Measurements from ENCODE around the gene TGM6.
"Not testable (repeated sequence)": the region's sequence is repeated elsewhere in the genome, so short reads cannot be mapped to it uniquely, and the experiment has no call there.

The TGM6 gene

GRCh38 chr20:2400290-2400689 is 19.6 kb downstream of the TGM6 start:
- H3K4me1 ChIP-seq (ENCODE audit: control insufficient read depth, low read depth, low read length): no peaks in the 10 kb centered on the region
- H3K9ac ChIP-seq (ENCODE audit: low read length): no peak overlapping the region
- H3K9me3 ChIP-seq (ENCODE audit: control insufficient read depth, low read depth, low read length): no peaks in the 10 kb centered on the region
- no peak overlapping the region for H3K4me3 ChIP-seq (ENCODE audit: low read length)
- H3K36me3 ChIP-seq (ENCODE audit: control insufficient read depth, low read depth, low read length): no peaks in the 10 kb centered on the region
- H3K27me3 ChIP-seq (ENCODE audit: control insufficient read depth, insufficient read depth, low read length): no peaks in the 10 kb centered on the region
- no peak overlapping the region for H3K27ac ChIP-seq (ENCODE audit: low read length)

GRCh38 chr20:2401527-2401926 is 20.8 kb downstream of the TGM6 start:
- Histone ChIP-seq H3K9ac (ENCODE audit: low read length) (no peak overlapping the region), H3K27ac (ENCODE audit: low read length) (no peak overlapping the region), H3K4me1 (ENCODE audit: control insufficient read depth, low read depth, low read length) (no peaks in the 10 kb centered on the region), H3K27me3 (ENCODE audit: control insufficient read depth, insufficient read depth, low read length) (no peaks in the 10 kb centered on the region), H3K4me3 (ENCODE audit: low read length) (no peak overlapping the region), H3K9me3 (ENCODE audit: control insufficient read depth, low read depth, low read length) (no peaks in the 10 kb centered on the region), H3K36me3 (ENCODE audit: control insufficient read depth, low read depth, low read length) (no peaks in the 10 kb centered on the region)

GRCh38 chr20:2402271-2402980 is 21.7 kb downstream of the TGM6 start:
- Histone ChIP-seq H3K4me3 (ENCODE audit: low read length) (no peak overlapping the region), H3K27me3 (ENCODE audit: control insufficient read depth, insufficient read depth, low read length) (no peaks in the 10 kb centered on the region), H3K9ac (ENCODE audit: low read length) (no peak overlapping the region), H3K9me3 (ENCODE audit: control insufficient read depth, low read depth, low read length) (no peaks in the 10 kb centered on the region), H3K27ac (ENCODE audit: low read length) (no peak overlapping the region), H3K36me3 (ENCODE audit: control insufficient read depth, low read depth, low read length) (no peaks in the 10 kb centered on the region), H3K4me1 (ENCODE audit: control insufficient read depth, low read depth, low read length) (no peaks in the 10 kb centered on the region)

GRCh38 chr20:2403291-2404052 is 22.8 kb downstream of the TGM6 start:
- Histone ChIP-seq H3K27ac (ENCODE audit: low read length) (no peak overlapping the region), H3K9me3 (ENCODE audit: control insufficient read depth, low read depth, low read length) (no peaks in the 10 kb centered on the region), H3K9ac (ENCODE audit: low read length) (no peak overlapping the region), H3K27me3 (ENCODE audit: control insufficient read depth, insufficient read depth, low read length) (no peaks in the 10 kb centered on the region), H3K36me3 (ENCODE audit: control insufficient read depth, low read depth, low read length) (no peaks in the 10 kb centered on the region), H3K4me3 (ENCODE audit: low read length) (no peak overlapping the region), H3K4me1 (ENCODE audit: control insufficient read depth, low read depth, low read length) (no peaks in the 10 kb centered on the region)

GRCh38 chr20:2405693-2406065 is 25.0 kb downstream of the TGM6 start:
- Histone ChIP-seq H3K27me3 (ENCODE audit: control insufficient read depth, insufficient read depth, low read length) (no peaks in the 10 kb centered on the region), H3K27ac (ENCODE audit: low read length) (no peak overlapping the region), H3K4me1 (ENCODE audit: control insufficient read depth, low read depth, low read length) (no peaks in the 10 kb centered on the region), H3K4me3 (ENCODE audit: low read length) (no peak overlapping the region), H3K9ac (ENCODE audit: low read length) (no peak overlapping the region), H3K36me3 (ENCODE audit: control insufficient read depth, low read depth, low read length) (no peaks in the 10 kb centered on the region), H3K9me3 (ENCODE audit: control insufficient read depth, low read depth, low read length) (no peaks in the 10 kb centered on the region)

GRCh38 chr20:2407355-2407754 is 26.7 kb downstream of the TGM6 start:
- not testable (repeated sequence) for H3K9ac ChIP-seq (ENCODE audit: low read length); H3K4me3 ChIP-seq (ENCODE audit: low read length); H3K9me3 ChIP-seq (ENCODE audit: control insufficient read depth, low read depth, low read length); H3K27me3 ChIP-seq (ENCODE audit: control insufficient read depth, insufficient read depth, low read length); H3K4me1 ChIP-seq (ENCODE audit: control insufficient read depth, low read depth, low read length); H3K36me3 ChIP-seq (ENCODE audit: control insufficient read depth, low read depth, low read length); H3K27ac ChIP-seq (ENCODE audit: low read length)

- Histone ChIP-seq H3K27ac (ENCODE audit: low read length) (no peak overlapping the region), H3K9me3 (ENCODE audit: control insufficient read depth, low read depth, low read length) (no peaks in the 10 kb centered on the region), H3K4me3 (ENCODE audit: low read length) (no peak overlapping the region), H3K27me3 (ENCODE audit: control insufficient read depth, insufficient read depth, low read length) (no peaks in the 10 kb centered on the region), H3K36me3 (ENCODE audit: control insufficient read depth, low read depth, low read length) (no peaks in the 10 kb centered on the region), H3K4me1 (ENCODE audit: control insufficient read depth, low read depth, low read length) (no peaks in the 10 kb centered on the region), H3K9ac (ENCODE audit: low read length) (no peak overlapping the region)
Observed at GRCh38 chr20:2408111-2408510, 27.4 kb downstream of the TGM6 start.

- Histone ChIP-seq H3K4me3 (ENCODE audit: low read length) (no peak overlapping the region), H3K36me3 (ENCODE audit: control insufficient read depth, low read depth, low read length) (no peaks in the 10 kb centered on the region), H3K27me3 (ENCODE audit: control insufficient read depth, insufficient read depth, low read length) (no peaks in the 10 kb centered on the region), H3K4me1 (ENCODE audit: control insufficient read depth, low read depth, low read length) (no peaks in the 10 kb centered on the region), H3K9ac (ENCODE audit: low read length) (no peak overlapping the region), H3K9me3 (ENCODE audit: control insufficient read depth, low read depth, low read length) (no peaks in the 10 kb centered on the region), H3K27ac (ENCODE audit: low read length) (no peak overlapping the region)
Observed at GRCh38 chr20:2416541-2417212, 36.0 kb downstream of the TGM6 start.

GRCh38 chr20:2417213-2417541 is 36.5 kb downstream of the TGM6 start:
- Histone ChIP-seq H3K27me3 (ENCODE audit: control insufficient read depth, insufficient read depth, low read length) (no peaks in the 10 kb centered on the region), H3K4me3 (ENCODE audit: low read length) (no peak overlapping the region), H3K4me1 (ENCODE audit: control insufficient read depth, low read depth, low read length) (no peaks in the 10 kb centered on the region), H3K36me3 (ENCODE audit: control insufficient read depth, low read depth, low read length) (no peaks in the 10 kb centered on the region), H3K27ac (ENCODE audit: low read length) (no peak overlapping the region), H3K9me3 (ENCODE audit: control insufficient read depth, low read depth, low read length) (no peaks in the 10 kb centered on the region), H3K9ac (ENCODE audit: low read length) (no peak overlapping the region)

GRCh38 chr20:2418388-2418787 is 37.7 kb downstream of the TGM6 start:
- H3K27ac ChIP-seq (ENCODE audit: low read length): no peak overlapping the region
- H3K27me3 ChIP-seq (ENCODE audit: control insufficient read depth, insufficient read depth, low read length): no peaks in the 10 kb centered on the region
- no peaks in the 10 kb centered on the region for H3K4me1 ChIP-seq (ENCODE audit: control insufficient read depth, low read depth, low read length)
- H3K9me3 ChIP-seq (ENCODE audit: control insufficient read depth, low read depth, low read length): no peaks in the 10 kb centered on the region
- H3K9ac ChIP-seq (ENCODE audit: low read length): no peak overlapping the region
- no peak overlapping the region for H3K4me3 ChIP-seq (ENCODE audit: low read length)
- H3K36me3 ChIP-seq (ENCODE audit: control insufficient read depth, low read depth, low read length): no peaks in the 10 kb centered on the region

- no peak overlapping the region for H3K27ac ChIP-seq (ENCODE audit: low read length)
- no peaks in the 10 kb centered on the region for H3K27me3 ChIP-seq (ENCODE audit: control insufficient read depth, insufficient read depth, low read length)
- no peak overlapping the region for H3K4me3 ChIP-seq (ENCODE audit: low read length)
- H3K9me3 ChIP-seq (ENCODE audit: control insufficient read depth, low read depth, low read length): no peaks in the 10 kb centered on the region
- H3K9ac ChIP-seq (ENCODE audit: low read length): no peak overlapping the region
- H3K36me3 ChIP-seq (ENCODE audit: control insufficient read depth, low read depth, low read length): no peaks in the 10 kb centered on the region
- no peaks in the 10 kb centered on the region for H3K4me1 ChIP-seq (ENCODE audit: control insufficient read depth, low read depth, low read length)
Observed at GRCh38 chr20:2420510-2420909, 39.8 kb downstream of the TGM6 start.

GRCh38 chr20:2421247-2421646 is 40.5 kb downstream of the TGM6 start:
- Histone ChIP-seq H3K9ac (ENCODE audit: low read length) (no peak overlapping the region), H3K9me3 (ENCODE audit: control insufficient read depth, low read depth, low read length) (no peaks in the 10 kb centered on the region), H3K27ac (ENCODE audit: low read length) (no peak overlapping the region), H3K4me3 (ENCODE audit: low read length) (no peak overlapping the region), H3K36me3 (ENCODE audit: control insufficient read depth, low read depth, low read length) (no peaks in the 10 kb centered on the region), H3K27me3 (ENCODE audit: control insufficient read depth, insufficient read depth, low read length) (no peaks in the 10 kb centered on the region), H3K4me1 (ENCODE audit: control insufficient read depth, low read depth, low read length) (no peaks in the 10 kb centered on the region)
